ENCODE results near the gene HNF1A. TPM values are rescaled to one million over a fixed set of nuclear protein-coding genes. Genes with fewer than 3 reads are reported as not detected.

The HNF1A gene
- total and polyA plus RNA-seq, 9 of the 15 experiments (the other 6 are each of a cell fraction or from before 2014, with no cell fraction given), result not detected

DNA sequence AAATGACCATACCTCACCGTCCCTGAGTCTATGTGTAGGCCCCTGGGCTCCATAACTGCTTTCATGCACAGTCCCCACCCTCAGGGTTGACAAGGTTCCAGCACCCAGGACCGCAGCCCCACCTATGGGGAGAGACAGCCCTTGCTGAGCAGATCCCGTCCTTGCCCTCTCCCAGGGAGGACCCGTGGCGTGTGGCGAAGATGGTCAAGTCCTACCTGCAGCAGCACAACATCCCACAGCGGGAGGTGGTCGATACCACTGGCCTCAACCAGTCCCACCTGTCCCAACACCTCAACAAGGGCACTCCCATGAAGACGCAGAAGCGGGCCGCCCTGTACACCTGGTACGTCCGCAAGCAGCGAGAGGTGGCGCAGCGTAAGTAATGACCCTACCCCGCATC is 10.3 kb downstream of the HNF1A start:
- ChIA-PET POLR2A (no interaction called here), CTCF (ENCODE audit: low intra/inter-chr PET ratio) (no interaction called here)
- Histone ChIP-seq H4K20me1 (replicated peaks; ENCODE audit: control insufficient read depth, insufficient read depth, low read length) (no peaks in the 10 kb centered on the region; the same call in 1 of the 2 replicates), H3K27me3 (ENCODE audit: control insufficient read depth in 2 of 2, insufficient read depth in 2 of 2, low read length in 2 of 2) (peaks cover 3 to 35% of the 10 kb centered on the region in 2 experiments; a peak in 2 of 5 replicates), H3K4me1 (replicated peaks in 1 of 2; ENCODE audit: control insufficient read depth in 2 of 2, insufficient read depth in 2 of 2, low read length in 2 of 2) (no peaks in the 10 kb centered on the region), H3K9me3 (replicated peaks; ENCODE audit: control insufficient read depth, insufficient read depth, low read depth, low read length) (no peaks in the 10 kb centered on the region), H3K4me2 (ENCODE audit: insufficient read depth, low read length) (no peak overlapping the region), H3K9me1 (ENCODE audit: control insufficient read depth, insufficient read depth, low read length) (peaks cover 3% of the 10 kb centered on the region), H3K79me2 (ENCODE audit: control insufficient read depth, insufficient read depth, low read length) (no peaks in the 10 kb centered on the region), H3K36me3 (ENCODE audit: control insufficient read depth, insufficient read depth, low read length) (no peaks in the 10 kb centered on the region), H3K4me3 (no peak overlapping the region), H3K27ac (ENCODE audit: extremely low read depth, low read depth, low read length) (no peak overlapping the region), H3K9ac (ENCODE audit: insufficient read depth in 1 of 2, low read depth in 2 of 2, low read length in 2 of 2) (no peak overlapping the region), H2AFZ (ENCODE audit: low read depth, low read length) (no peak overlapping the region)
- 22% methylated on average over 17 of the region's 17 CpGs for WGBS (ENCODE audit: insufficient coverage, low coverage, missing lambda C conversion rate)
- intact Hi-C loops (cut with micrococcal nuclease) (no loop called here), in situ Hi-C loops (cut with MboI) (no loop called here)
- ATAC-seq, result no peak
- FAIRE-seq, result no peak
- TF ChIP-seq KLF13 (tag; IDR thresholded peaks at IDR 0.05; ENCODE audit: borderline replicate concordance, low read depth), result no peak
- DNase-seq (ENCODE audit: extremely low read depth in 1 of 4, low spot score in 3 of 4), result no peak
- BruUV-seq (replicated peaks), result no TSS peak

DNA sequence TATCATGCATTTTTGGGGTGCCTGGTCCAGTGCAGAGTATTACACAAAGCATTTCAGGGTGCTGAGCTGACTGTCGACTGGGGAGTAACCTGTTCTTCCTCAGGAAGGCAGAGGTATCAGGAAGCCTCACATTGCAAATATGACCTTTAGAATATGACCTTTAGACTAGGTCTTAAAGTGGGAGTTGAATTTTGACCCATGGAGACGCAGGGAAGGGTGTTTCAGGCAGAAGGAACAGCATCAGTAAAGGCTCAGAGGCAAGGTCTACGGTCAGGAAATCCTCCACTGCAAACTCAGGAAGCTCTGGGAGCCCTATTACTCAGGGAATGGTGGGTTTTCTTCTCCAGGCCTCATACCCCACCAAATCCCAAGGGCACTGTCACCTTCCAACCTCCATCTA is 11.3 kb downstream of the HNF1A start:
- Histone ChIP-seq H3K9me1 (ENCODE audit: control insufficient read depth, insufficient read depth, low read length) (peaks cover 3% of the 10 kb centered on the region), H3K4me2 (ENCODE audit: insufficient read depth, low read length) (no peak overlapping the region), H3K9me3 (replicated peaks; ENCODE audit: control insufficient read depth, insufficient read depth, low read depth, low read length) (no peaks in the 10 kb centered on the region), H3K27me3 (ENCODE audit: control insufficient read depth in 2 of 2, insufficient read depth in 2 of 2, low read length in 2 of 2) (peaks cover 3 to 44% of the 10 kb centered on the region in 2 experiments; a peak in 2 of 5 replicates), H4K20me1 (replicated peaks; ENCODE audit: control insufficient read depth, insufficient read depth, low read length) (no peaks in the 10 kb centered on the region; the same call in 1 of the 2 replicates), H3K4me3 (no peak overlapping the region), H3K4me1 (replicated peaks in 1 of 2; ENCODE audit: control insufficient read depth in 2 of 2, insufficient read depth in 2 of 2, low read length in 2 of 2) (no peaks in the 10 kb centered on the region), H2AFZ (ENCODE audit: low read depth, low read length) (no peak overlapping the region), H3K9ac (ENCODE audit: insufficient read depth in 1 of 2, low read depth in 2 of 2, low read length in 2 of 2) (no peak overlapping the region), H3K36me3 (ENCODE audit: control insufficient read depth, insufficient read depth, low read length) (no peaks in the 10 kb centered on the region), H3K79me2 (ENCODE audit: control insufficient read depth, insufficient read depth, low read length) (no peaks in the 10 kb centered on the region), H3K27ac (ENCODE audit: extremely low read depth, low read depth, low read length) (no peak overlapping the region)
- DNase-seq (ENCODE audit: extremely low read depth in 1 of 4, low spot score in 3 of 4) (no peak), FAIRE-seq (no peak), ATAC-seq (no peak)
- WGBS (ENCODE audit: insufficient coverage, low coverage, missing lambda C conversion rate), result 5% methylated on average over 3 of the region's 3 CpGs
- in situ Hi-C loops (cut with MboI) (no loop called here), intact Hi-C loops (cut with micrococcal nuclease) (no loop called here)
- POLR2A ChIA-PET, result interaction anchor here (0.6 kb wide), 1 partner anchor 260 kb away, joined by 3 read pairs; no protein-coding TSS in a partner anchor
- no TSS peak for BruUV-seq (replicated peaks)
- CTCF ChIA-PET (ENCODE audit: low intra/inter-chr PET ratio), result no interaction called here
- TF ChIP-seq ESRRA (IDR thresholded peaks at IDR 0.05; ENCODE audit: borderline replicate concordance, low read depth), result peak; percentile 38; the same call in 1 of the 2 replicates
- TF ChIP-seq, protein P1, sequence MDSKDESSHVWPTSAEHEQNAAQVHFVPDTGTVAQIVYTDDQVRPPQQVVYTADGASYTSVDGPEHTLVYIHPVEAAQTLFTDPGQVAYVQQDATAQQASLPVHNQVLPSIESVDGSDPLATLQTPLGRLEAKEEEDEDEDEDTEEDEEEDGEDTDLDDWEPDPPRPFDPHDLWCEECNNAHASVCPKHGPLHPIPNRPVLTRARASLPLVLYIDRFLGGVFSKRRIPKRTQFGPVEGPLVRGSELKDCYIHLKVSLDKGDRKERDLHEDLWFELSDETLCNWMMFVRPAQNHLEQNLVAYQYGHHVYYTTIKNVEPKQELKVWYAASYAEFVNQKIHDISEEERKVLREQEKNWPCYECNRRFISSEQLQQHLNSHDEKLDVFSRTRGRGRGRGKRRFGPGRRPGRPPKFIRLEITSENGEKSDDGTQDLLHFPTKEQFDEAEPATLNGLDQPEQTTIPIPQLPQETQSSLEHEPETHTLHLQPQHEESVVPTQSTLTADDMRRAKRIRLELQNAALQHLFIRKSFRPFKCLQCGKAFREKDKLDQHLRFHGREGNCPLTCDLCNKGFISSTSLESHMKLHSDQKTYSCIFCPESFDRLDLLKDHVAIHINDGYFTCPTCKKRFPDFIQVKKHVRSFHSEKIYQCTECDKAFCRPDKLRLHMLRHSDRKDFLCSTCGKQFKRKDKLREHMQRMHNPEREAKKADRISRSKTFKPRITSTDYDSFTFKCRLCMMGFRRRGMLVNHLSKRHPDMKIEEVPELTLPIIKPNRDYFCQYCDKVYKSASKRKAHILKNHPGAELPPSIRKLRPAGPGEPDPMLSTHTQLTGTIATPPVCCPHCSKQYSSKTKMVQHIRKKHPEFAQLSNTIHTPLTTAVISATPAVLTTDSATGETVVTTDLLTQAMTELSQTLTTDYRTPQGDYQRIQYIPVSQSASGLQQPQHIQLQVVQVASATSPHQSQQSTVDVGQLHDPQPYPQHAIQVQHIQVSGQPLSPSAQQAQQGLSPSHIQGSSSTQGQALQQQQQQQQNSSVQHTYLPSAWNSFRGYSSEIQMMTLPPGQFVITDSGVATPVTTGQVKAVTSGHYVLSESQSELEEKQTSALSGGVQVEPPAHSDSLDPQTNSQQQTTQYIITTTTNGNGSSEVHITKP (IDR thresholded peaks at IDR 0.05; ENCODE audit: partially characterized antibody), result no peak
- TF ChIP-seq, protein P2, sequence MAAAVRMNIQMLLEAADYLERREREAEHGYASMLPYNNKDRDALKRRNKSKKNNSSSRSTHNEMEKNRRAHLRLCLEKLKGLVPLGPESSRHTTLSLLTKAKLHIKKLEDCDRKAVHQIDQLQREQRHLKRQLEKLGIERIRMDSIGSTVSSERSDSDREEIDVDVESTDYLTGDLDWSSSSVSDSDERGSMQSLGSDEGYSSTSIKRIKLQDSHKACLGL (CRISPR knock-in tag; IDR thresholded peaks at IDR 0.05; ENCODE audit: borderline replicate concordance, poor library complexity, severe bottlenecking), result no peak
- TF ChIP-seq, protein P3, sequence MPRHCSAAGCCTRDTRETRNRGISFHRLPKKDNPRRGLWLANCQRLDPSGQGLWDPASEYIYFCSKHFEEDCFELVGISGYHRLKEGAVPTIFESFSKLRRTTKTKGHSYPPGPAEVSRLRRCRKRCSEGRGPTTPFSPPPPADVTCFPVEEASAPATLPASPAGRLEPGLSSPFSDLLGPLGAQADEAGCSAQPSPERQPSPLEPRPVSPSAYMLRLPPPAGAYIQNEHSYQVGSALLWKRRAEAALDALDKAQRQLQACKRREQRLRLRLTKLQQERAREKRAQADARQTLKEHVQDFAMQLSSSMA (CRISPR knock-in tag; IDR thresholded peaks at IDR 0.05), result no peak
- TF ChIP-seq KDM1A (IDR thresholded peaks at IDR 0.05), result peak in 1 of 2 experiments; percentile 25; a peak in 1 of 4 replicates
- 0 out of 4 replicates have a peak, but pooled peaks of 1 of the 2 experiments have one; percentile 8 for TF ChIP-seq RCOR1 (IDR thresholded peaks at IDR 0.05; ENCODE audit: borderline replicate concordance in 1 of 2, low read depth in 2 of 2, low read length in 2 of 2)

Data from K562 (cell line).